ENCODE measurements around the gene GLIS1. TPM values are rescaled to one million over a fixed set of nuclear protein-coding genes. Genes with fewer than 3 reads are reported as not detected.
A peak's percentile ranks its signal among the peaks of the same experiment; 100 is the strongest.

GLIS1 gene
- total and polyA plus RNA-seq, 8 donors, result 0.20 to 4.8 (median 0.55) TPM; not detected in 1

DNA sequence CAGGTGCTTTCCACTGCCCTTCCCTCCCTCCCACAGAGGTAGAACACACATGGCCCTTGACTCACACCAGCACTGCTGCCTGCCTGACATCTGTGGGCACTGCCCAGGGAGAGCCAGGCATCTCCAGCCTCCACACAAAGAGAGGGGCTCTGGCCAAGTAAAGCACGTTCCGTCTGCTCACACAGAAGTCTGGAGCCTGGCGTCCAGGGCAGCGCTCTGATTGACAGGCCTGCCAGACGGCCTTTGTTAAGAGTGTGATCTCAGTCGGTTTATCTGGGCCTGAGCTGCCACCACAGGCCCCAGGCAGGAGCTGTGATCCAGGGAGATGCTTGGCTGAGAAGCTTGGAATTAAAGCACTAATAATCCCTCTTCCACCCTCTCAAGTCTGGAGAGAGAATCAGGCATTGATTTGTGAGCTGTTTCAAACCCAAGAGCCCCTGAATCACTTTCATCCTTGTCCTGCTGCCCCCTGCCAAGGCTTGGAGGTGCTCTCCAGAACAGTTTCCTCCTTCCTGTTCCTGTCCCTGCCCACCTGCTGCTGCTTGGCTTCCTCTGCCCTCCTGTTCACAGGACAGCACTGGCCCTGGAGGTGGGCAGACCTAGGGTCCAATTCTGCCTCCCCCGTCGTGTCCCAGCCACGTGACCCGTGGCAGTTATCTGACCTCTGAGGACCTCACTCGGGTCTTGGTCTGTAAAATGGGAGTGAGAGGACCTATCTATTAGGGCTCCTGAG lies 276.0 kb downstream of the GLIS1 start:
- H3K27me3 ChIP-seq, result no peaks in the 10 kb centered on the region
- H3K4me1 ChIP-seq, result no peaks in the 10 kb centered on the region
- no peaks in the 10 kb centered on the region for H3K9me3 ChIP-seq
- no peak overlapping the region for H3K4me3 ChIP-seq
- DNase-seq, result peak in 1 of 2 donors; percentile 46
- no peak overlapping the region for H3K27ac ChIP-seq
- no peak for TF ChIP-seq POLR2AphosphoS5 (IDR thresholded peaks at IDR 0.05)
- TF ChIP-seq, protein P1, sequence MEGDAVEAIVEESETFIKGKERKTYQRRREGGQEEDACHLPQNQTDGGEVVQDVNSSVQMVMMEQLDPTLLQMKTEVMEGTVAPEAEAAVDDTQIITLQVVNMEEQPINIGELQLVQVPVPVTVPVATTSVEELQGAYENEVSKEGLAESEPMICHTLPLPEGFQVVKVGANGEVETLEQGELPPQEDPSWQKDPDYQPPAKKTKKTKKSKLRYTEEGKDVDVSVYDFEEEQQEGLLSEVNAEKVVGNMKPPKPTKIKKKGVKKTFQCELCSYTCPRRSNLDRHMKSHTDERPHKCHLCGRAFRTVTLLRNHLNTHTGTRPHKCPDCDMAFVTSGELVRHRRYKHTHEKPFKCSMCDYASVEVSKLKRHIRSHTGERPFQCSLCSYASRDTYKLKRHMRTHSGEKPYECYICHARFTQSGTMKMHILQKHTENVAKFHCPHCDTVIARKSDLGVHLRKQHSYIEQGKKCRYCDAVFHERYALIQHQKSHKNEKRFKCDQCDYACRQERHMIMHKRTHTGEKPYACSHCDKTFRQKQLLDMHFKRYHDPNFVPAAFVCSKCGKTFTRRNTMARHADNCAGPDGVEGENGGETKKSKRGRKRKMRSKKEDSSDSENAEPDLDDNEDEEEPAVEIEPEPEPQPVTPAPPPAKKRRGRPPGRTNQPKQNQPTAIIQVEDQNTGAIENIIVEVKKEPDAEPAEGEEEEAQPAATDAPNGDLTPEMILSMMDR (IDR thresholded peaks at IDR 0.05), result no peak
- no peak for TF ChIP-seq POLR2A (IDR thresholded peaks at IDR 0.05)
- TF ChIP-seq EP300 (IDR thresholded peaks at IDR 0.05), result no peak
- H3K36me3 ChIP-seq, result no peaks in the 10 kb centered on the region
- 49 to 82% (median 55%) methylated on average over 5 to 11 of the region's 11 CpGs for WGBS, 5 donors
- intact Hi-C loops (cut with DNase I; ENCODE audit: low total_unique reads), result no loop called here

DNA sequence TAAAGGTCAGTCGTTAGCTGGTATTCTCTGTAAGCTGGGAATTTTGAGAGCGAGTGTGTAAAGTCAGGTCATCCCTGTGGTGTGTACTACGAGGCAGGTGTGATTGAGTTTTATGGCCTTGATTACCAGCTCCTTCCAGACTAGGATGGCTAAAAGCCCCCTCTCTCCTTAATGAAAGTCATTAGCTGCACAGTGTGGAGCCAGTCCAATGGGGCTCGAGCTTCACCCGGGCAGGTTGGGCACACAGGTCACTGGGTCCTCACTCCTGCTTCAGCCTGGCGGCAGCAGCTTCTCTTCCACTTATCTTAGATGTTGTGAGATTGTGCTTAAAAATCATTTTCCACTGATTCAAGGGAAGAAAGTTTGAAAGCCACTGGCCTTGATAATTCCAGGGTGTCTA lies 276.8 kb downstream of the GLIS1 start:
- DNase-seq, result no peak
- Histone ChIP-seq H3K4me1 (no peaks in the 10 kb centered on the region), H3K27ac (no peak overlapping the region), H3K9me3 (no peaks in the 10 kb centered on the region), H3K4me3 (no peak overlapping the region), H3K27me3 (no peaks in the 10 kb centered on the region), H3K36me3 (no peaks in the 10 kb centered on the region)
- intact Hi-C loops (cut with DNase I; ENCODE audit: low total_unique reads), result no loop called here
- TF ChIP-seq, protein P1 (IDR thresholded peaks at IDR 0.05), result no peak
- TF ChIP-seq POLR2AphosphoS5 (IDR thresholded peaks at IDR 0.05) (no peak), POLR2A (IDR thresholded peaks at IDR 0.05) (no peak), EP300 (IDR thresholded peaks at IDR 0.05) (no peak)
- 86 to 90% (median 86%) methylated on average over 6 of the region's 6 CpGs for WGBS, 5 donors

DNA sequence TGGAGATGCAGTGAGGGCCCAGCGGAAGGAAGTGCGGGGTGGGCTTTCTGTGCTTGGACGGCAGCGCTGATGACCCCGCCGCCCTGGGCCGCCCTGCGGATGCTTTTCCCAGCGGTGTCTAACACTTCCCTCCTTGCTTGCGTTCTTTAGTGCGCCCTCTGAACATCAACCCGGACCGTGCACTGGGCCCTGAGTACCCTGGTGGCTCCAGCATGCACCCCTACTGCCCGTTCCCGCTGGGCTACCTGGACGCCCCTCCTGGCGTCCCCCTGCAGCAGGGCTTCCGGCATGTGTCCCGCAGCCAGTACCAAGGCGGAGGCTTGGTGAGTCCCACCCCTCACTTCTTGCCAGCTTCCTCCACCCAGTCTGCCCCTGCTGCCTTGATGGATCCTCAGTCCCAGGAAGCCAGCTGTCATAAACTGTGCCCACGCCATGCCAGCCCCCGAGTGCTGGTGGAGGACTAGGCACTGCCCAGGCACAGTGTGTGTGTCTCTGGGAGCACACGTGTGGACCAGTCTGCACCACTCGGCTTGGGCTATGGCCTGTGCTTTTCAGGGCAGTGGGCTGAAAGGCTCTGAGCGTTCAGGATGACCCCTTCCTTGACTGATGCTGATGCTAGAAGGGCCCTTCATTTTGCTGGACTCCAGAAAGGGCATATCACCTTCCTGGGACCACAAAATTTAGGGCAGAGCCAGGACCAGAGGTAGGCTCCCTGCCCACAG lies 277.5 kb downstream of the GLIS1 start:
- intact Hi-C loops (cut with DNase I; ENCODE audit: low total_unique reads), result no loop called here
- TF ChIP-seq POLR2A (IDR thresholded peaks at IDR 0.05) (no peak), POLR2AphosphoS5 (IDR thresholded peaks at IDR 0.05) (no peak)
- TF ChIP-seq, protein P1 (IDR thresholded peaks at IDR 0.05), result no peak
- 91 to 93% (median 91%) methylated on average over 23 to 25 of the region's 25 CpGs for WGBS, 5 donors
- Histone ChIP-seq H3K36me3 (no peaks in the 10 kb centered on the region), H3K27ac (no peak overlapping the region), H3K9me3 (no peaks in the 10 kb centered on the region), H3K4me3 (no peak overlapping the region), H3K4me1 (no peaks in the 10 kb centered on the region), H3K27me3 (peaks cover 0 to 4% (median 0%) of the 10 kb centered on the region in 3 donors)
- DNase-seq, result no peak

DNA sequence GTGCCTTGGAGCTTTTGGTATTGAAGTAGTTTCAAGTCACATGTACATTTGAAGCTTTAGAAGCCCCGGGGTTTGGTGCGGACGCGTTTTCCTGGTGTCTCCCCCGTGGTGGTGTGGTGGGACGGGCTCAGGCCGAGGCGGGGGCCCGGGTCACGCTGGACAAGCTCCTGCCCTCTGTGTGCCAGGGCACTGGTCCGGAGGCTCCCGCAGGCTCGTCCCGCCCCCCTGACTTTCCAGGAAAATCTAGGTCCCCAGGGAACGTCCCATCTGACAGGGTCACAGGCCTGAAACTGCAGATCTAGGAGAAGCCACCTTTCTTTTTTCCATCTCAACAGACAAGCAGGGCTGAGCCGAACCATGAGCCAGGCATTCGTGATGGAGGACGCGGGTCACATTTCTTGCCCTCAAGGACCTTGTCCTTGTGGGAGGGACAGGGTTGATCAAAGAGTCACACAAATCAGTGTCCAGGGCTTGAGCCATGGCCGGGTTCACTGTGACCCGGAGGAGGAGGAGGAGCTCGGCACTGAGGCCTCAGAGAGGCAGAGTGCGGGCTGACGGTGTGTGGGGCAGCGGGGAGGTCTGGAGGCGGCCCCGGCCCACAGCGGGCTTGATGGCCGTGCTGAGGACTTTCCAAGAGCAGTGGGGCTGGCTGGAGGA lies 278.2 kb downstream of the GLIS1 start:
- no peaks in the 10 kb centered on the region for H3K9me3 ChIP-seq
- H3K27ac ChIP-seq, result no peak overlapping the region
- DNase-seq, result no peak
- WGBS, 5 donors, result 79 to 89% (median 86%) methylated on average over 24 to 29 of the region's 29 CpGs
- H3K36me3 ChIP-seq, result no peaks in the 10 kb centered on the region
- H3K4me3 ChIP-seq, result no peak overlapping the region
- H3K4me1 ChIP-seq, result no peaks in the 10 kb centered on the region
- intact Hi-C loops (cut with DNase I; ENCODE audit: low total_unique reads), result no loop called here
- H3K27me3 ChIP-seq, result peaks cover 0 to 4% (median 0%) of the 10 kb centered on the region in 3 donors
- TF ChIP-seq POLR2A (IDR thresholded peaks at IDR 0.05) (no peak), POLR2AphosphoS5 (IDR thresholded peaks at IDR 0.05) (no peak), EP300 (IDR thresholded peaks at IDR 0.05) (no peak)
- TF ChIP-seq, protein P1 (IDR thresholded peaks at IDR 0.05), result no peak

Data from stomach (tissue), 9 donors.